Amniotic stem cell (primary cell): ENCODE measurements around the gene RDH11.
A peak's percentile ranks its signal among the peaks of the same experiment; 100 is the strongest.
"Not testable (repeated sequence)": the region's sequence is repeated elsewhere in the genome, so short reads cannot be mapped to it uniquely, and the experiment has no call there.

Experiments used
- DNase-seq: peaks from one replicate; lab custom pipeline; 2025; lab: John Stamatoyannopoulos, UW

RDH11 gene

GRCh38 chr14:67703997-67704396 lies 8.4 kb upstream of the RDH11 start:
- DNase-seq, result no peak

GRCh38 chr14:67701492-67701891 lies 5.9 kb upstream of the RDH11 start, which contains the start of gene RDH12:
Gene RDH12, plus strand, starts transcription at chr14:67701886. Its CDS starts 20,757 bp downstream, at chr14:67722643.
- not testable (repeated sequence) for DNase-seq

GRCh38 chr14:67698179-67698578 lies 2.6 kb upstream of the RDH11 start:
- no peak for DNase-seq

GRCh38 chr14:67697006-67697405 lies 1.4 kb upstream of the RDH11 start:
- DNase-seq, result no peak

- DNase-seq, result peak; percentile 66
Measured at GRCh38 chr14:67694791-67695393, 672 bp downstream of the RDH11 start.

- DNase-seq, result no peak
Measured at GRCh38 chr14:67690011-67690410, 5.6 kb downstream of the RDH11 start.

GRCh38 chr14:67683842-67684241 lies 11.7 kb downstream of the RDH11 start:
- no peak for DNase-seq

GRCh38 chr14:67680941-67681340 lies 14.6 kb downstream of the RDH11 start:
- DNase-seq, result no peak

GRCh38 chr14:67680121-67680602 lies 15.4 kb downstream of the RDH11 start:
- peak; percentile 52 for DNase-seq

- DNase-seq, result no peak
Measured at GRCh38 chr14:67679006-67679405, 16.6 kb downstream of the RDH11 start.

- no peak for DNase-seq
Measured at GRCh38 chr14:67675219-67675582, 20.4 kb downstream of the RDH11 start.

- DNase-seq, result peak; percentile 55
Measured at GRCh38 chr14:67674480-67675218, 20.9 kb downstream of the RDH11 start, which contains the start of gene VTI1B. Gene VTI1B, minus strand, starts transcription at chr14:67674632. Its CDS starts 143 bp downstream, at chr14:67674489.

GRCh38 chr14:67674139-67674479 lies 21.5 kb downstream of the RDH11 start:
- DNase-seq, result peak; percentile 22

GRCh38 chr14:67673451-67673850 lies 22.1 kb downstream of the RDH11 start:
- DNase-seq, result no peak

GRCh38 chr14:67668559-67668958 lies 27.0 kb downstream of the RDH11 start:
- DNase-seq, result no peak

- DNase-seq, result peak; percentile 26
Measured at GRCh38 chr14:67666750-67667449, 28.7 kb downstream of the RDH11 start.

- no peak for DNase-seq
Measured at GRCh38 chr14:67665868-67666267, 29.7 kb downstream of the RDH11 start.

GRCh38 chr14:67663633-67664032 lies 31.9 kb downstream of the RDH11 start:
- DNase-seq, result no peak

- no peak for DNase-seq
Measured at GRCh38 chr14:67653651-67654280, 41.8 kb downstream of the RDH11 start.

GRCh38 chr14:67652189-67652588 lies 43.4 kb downstream of the RDH11 start:
- no peak for DNase-seq

- no peak for DNase-seq
Measured at GRCh38 chr14:67650694-67651093, 44.9 kb downstream of the RDH11 start.

GRCh38 chr14:67650151-67650550 lies 45.4 kb downstream of the RDH11 start:
- no peak for DNase-seq
